HepG2 (cell line): ENCODE results near the gene EGR4. TPM values are rescaled to one million over a fixed set of nuclear protein-coding genes. Genes with fewer than 3 reads are reported as not detected.

Experiments
- CBX1 ChIP-seq: IDR thresholded peaks from one replicate; pipeline ENCODE4 v1.6.1; 2016; ENCODE audit warnings: antibody characterized with exemption, low read depth
- DNMT3B ChIP-seq: conservative IDR thresholded peaks from 2 replicates; pipeline ENCODE4 v1.6.1; 2016; ENCODE audit warnings: missing biosample characterization, control low read depth
- HNF4G ChIP-seq, 2 experiments: sonication (generic) in 1 of 2; formaldehyde crosslinking in 1 of 2; IDR thresholded peaks; 2 replicates each; pipeline versions ENCODE4 v1.4.0 to v1.6.1; 2011 to 2020; ENCODE audit warnings: borderline replicate concordance in 2 of 2, low read depth in 2 of 2, mild to moderate bottlenecking in 2 of 2, low read length in 1 of 2, missing genetic modification reagents in 1 of 2, moderate library complexity in 1 of 2
- SMAD3 ChIP-seq: sonication (generic); formaldehyde crosslinking; IDR thresholded peaks from 2 replicates; pipeline ENCODE4 v1.4.0; 2020; ENCODE audit warnings: missing genetic modification reagents
- ZMAT3 ChIP-seq: sonication (generic); formaldehyde crosslinking; conservative IDR thresholded peaks from 2 replicates; pipeline ENCODE4 v1.7.0; 2021; ENCODE audit warnings: missing genetic modification reagents
- polyA plus RNA-seq, 8 experiments: library from polyadenylated mRNA; depleted of rRNA in 3 of 8; stranded (reverse) in 7 of 8; unstranded in 1 of 8; fragments of >200 nt; fragmentation: Illumina TruSeq in 4 of 8; extraction: Trizol in 4 of 8; gene quantifications; 2 replicates each; pipeline versions ENCODE4 v1.2.1 to v1.2.3, GENCODE V29; 2011 to 2016; ENCODE audit warnings: low read depth in 4 of 8, missing spikeins in 1 of 8, mixed read lengths in 1 of 8; ENCODE audit not compliant: insufficient read depth in 1 of 8
- total RNA-seq, 5 experiments: library from RNA; depleted of rRNA; stranded (reverse); fragments of >200 nt; fragmentation: Illumina TruSeq; extraction: Trizol; gene quantifications; 2 replicates each; pipeline ENCODE4 v1.2.3, GENCODE V29; 2016; ENCODE audit warnings: low read depth in 1 of 5
- TF ChIP-seq, protein P1 (sequence below): sonication (generic); formaldehyde crosslinking; IDR thresholded peaks from 2 replicates; pipeline ENCODE4 v1.4.0; 2020; ENCODE audit warnings: missing genetic modification reagents
- TF ChIP-seq, protein P2 (sequence below): sonication (generic); formaldehyde crosslinking; IDR thresholded peaks from 2 replicates; pipeline ENCODE4 v1.4.0; 2020; ENCODE audit warnings: missing genetic modification reagents, borderline replicate concordance
- TF ChIP-seq, protein P3 (sequence below): sonication (generic); formaldehyde crosslinking; IDR thresholded peaks from 2 replicates; pipeline ENCODE4 v1.4.0; 2020; ENCODE audit warnings: mild to moderate bottlenecking, missing genetic modification reagents, borderline replicate concordance
- TF ChIP-seq, protein P4 (sequence below): sonication (generic); formaldehyde crosslinking; IDR thresholded peaks from 2 replicates; pipeline ENCODE4 v1.5.1; 2020; ENCODE audit warnings: mild to moderate bottlenecking, missing genetic modification reagents, moderate library complexity
- TF ChIP-seq, protein P5 (sequence below): IDR thresholded peaks from 2 replicates; pipeline ENCODE4 v1.6.1; 2016; ENCODE audit warnings: missing compliant biosample characterization, missing genetic modification reagents, borderline replicate concordance
- TF ChIP-seq, protein P6 (sequence below): IDR thresholded peaks from 2 replicates; pipeline ENCODE4 v1.4.0; 2020; ENCODE audit warnings: mild to moderate bottlenecking, missing genetic modification reagents

Gene EGR4
- total and polyA plus RNA-seq, 2 of the 13 experiments (the other 11 are each of a cell fraction or from before 2014, with no cell fraction given) = not detected

DNA sequence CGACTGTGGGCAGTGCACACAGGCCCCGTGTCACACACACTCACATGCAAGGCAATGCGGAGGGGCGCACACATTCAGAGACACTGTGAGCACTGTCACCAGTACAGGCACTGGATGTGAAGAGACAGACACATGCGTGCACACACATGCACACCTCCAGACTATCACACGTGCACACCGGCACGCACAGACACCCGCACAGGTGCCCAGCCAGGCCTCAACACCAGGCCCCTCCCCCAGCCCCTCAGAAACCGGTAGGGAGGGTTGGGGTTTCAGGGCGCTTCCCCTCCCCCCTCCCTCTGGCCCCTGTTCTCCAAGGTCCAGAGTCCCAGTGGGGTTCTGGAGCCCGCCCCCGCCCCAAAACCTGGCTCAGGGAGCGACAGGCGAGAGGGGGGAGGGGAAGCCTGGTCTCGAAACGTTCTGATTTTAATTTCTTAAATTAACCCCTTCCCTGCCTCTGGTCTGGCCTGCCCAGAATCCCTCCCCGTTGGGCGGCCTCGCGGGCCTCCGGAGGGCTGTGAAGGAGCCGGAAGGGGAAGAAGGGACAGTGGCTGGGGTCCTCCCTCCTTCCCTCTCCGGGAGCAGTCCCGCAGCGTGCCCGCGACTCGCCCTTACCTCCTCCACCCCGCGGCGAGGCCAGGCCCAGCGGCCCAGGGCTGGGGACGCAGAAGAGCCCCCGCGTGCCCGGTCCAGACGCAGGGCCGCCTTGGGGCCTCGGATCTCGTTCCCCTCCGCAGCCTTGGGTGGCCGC, 9.6 kb downstream of the EGR4 start (continued):
- TF ChIP-seq, protein P1, sequence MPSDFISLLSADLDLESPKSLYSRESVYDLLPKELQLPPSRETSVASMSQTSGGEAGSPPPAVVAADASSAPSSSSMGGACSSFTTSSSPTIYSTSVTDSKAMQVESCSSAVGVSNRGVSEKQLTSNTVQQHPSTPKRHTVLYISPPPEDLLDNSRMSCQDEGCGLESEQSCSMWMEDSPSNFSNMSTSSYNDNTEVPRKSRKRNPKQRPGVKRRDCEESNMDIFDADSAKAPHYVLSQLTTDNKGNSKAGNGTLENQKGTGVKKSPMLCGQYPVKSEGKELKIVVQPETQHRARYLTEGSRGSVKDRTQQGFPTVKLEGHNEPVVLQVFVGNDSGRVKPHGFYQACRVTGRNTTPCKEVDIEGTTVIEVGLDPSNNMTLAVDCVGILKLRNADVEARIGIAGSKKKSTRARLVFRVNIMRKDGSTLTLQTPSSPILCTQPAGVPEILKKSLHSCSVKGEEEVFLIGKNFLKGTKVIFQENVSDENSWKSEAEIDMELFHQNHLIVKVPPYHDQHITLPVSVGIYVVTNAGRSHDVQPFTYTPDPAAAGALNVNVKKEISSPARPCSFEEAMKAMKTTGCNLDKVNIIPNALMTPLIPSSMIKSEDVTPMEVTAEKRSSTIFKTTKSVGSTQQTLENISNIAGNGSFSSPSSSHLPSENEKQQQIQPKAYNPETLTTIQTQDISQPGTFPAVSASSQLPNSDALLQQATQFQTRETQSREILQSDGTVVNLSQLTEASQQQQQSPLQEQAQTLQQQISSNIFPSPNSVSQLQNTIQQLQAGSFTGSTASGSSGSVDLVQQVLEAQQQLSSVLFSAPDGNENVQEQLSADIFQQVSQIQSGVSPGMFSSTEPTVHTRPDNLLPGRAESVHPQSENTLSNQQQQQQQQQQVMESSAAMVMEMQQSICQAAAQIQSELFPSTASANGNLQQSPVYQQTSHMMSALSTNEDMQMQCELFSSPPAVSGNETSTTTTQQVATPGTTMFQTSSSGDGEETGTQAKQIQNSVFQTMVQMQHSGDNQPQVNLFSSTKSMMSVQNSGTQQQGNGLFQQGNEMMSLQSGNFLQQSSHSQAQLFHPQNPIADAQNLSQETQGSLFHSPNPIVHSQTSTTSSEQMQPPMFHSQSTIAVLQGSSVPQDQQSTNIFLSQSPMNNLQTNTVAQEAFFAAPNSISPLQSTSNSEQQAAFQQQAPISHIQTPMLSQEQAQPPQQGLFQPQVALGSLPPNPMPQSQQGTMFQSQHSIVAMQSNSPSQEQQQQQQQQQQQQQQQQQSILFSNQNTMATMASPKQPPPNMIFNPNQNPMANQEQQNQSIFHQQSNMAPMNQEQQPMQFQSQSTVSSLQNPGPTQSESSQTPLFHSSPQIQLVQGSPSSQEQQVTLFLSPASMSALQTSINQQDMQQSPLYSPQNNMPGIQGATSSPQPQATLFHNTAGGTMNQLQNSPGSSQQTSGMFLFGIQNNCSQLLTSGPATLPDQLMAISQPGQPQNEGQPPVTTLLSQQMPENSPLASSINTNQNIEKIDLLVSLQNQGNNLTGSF (CRISPR knock-in tag) = 0 out of 2 replicates have a peak, but pooled peaks have one; percentile 9
- TF ChIP-seq SMAD3 (CRISPR knock-in tag) (0 out of 2 replicates have a peak, but pooled peaks have one; percentile 46), ZMAT3 (CRISPR knock-in tag) (peak; percentile 28; the same call in 1 of the 2 replicates), HNF4G (IDR thresholded peaks at IDR 0.05; ENCODE audit: borderline replicate concordance, low read depth, low read length) (0 out of 2 replicates have a peak, but pooled peaks have one; percentile 12), HNF4G (CRISPR knock-in tag; IDR thresholded peaks at IDR 0.05; ENCODE audit: borderline replicate concordance, low read depth) (no peak; the same call in 1 of the 2 replicates), DNMT3B (CRISPR knock-in tag) (no peak), CBX1 (no peak)
- TF ChIP-seq, protein P2, sequence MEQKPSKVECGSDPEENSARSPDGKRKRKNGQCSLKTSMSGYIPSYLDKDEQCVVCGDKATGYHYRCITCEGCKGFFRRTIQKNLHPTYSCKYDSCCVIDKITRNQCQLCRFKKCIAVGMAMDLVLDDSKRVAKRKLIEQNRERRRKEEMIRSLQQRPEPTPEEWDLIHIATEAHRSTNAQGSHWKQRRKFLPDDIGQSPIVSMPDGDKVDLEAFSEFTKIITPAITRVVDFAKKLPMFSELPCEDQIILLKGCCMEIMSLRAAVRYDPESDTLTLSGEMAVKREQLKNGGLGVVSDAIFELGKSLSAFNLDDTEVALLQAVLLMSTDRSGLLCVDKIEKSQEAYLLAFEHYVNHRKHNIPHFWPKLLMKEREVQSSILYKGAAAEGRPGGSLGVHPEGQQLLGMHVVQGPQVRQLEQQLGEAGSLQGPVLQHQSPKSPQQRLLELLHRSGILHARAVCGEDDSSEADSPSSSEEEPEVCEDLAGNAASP = peak; percentile 44; the same call in 1 of the 2 replicates
- TF ChIP-seq, protein P3, sequence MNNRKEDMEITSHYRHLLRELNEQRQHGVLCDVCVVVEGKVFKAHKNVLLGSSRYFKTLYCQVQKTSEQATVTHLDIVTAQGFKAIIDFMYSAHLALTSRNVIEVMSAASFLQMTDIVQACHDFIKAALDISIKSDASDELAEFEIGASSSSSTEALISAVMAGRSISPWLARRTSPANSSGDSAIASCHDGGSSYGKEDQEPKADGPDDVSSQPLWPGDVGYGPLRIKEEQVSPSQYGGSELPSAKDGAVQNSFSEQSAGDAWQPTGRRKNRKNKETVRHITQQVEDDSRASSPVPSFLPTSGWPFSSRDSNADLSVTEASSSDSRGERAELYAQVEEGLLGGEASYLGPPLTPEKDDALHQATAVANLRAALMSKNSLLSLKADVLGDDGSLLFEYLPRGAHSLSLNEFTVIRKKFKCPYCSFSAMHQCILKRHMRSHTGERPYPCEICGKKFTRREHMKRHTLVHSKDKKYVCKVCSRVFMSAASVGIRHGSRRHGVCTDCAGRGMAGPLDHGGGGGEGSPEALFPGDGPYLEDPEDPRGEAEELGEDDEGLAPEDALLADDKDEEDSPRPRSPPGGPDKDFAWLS (CRISPR knock-in tag) = peak; percentile 68; the same call in 1 of the 2 replicates
- TF ChIP-seq, protein P4, sequence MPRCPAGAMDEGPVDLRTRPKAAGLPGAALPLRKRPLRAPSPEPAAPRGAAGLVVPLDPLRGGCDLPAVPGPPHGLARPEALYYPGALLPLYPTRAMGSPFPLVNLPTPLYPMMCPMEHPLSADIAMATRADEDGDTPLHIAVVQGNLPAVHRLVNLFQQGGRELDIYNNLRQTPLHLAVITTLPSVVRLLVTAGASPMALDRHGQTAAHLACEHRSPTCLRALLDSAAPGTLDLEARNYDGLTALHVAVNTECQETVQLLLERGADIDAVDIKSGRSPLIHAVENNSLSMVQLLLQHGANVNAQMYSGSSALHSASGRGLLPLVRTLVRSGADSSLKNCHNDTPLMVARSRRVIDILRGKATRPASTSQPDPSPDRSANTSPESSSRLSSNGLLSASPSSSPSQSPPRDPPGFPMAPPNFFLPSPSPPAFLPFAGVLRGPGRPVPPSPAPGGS = peak; percentile 44; the same call in 1 of the 2 replicates
- TF ChIP-seq, protein P5, sequence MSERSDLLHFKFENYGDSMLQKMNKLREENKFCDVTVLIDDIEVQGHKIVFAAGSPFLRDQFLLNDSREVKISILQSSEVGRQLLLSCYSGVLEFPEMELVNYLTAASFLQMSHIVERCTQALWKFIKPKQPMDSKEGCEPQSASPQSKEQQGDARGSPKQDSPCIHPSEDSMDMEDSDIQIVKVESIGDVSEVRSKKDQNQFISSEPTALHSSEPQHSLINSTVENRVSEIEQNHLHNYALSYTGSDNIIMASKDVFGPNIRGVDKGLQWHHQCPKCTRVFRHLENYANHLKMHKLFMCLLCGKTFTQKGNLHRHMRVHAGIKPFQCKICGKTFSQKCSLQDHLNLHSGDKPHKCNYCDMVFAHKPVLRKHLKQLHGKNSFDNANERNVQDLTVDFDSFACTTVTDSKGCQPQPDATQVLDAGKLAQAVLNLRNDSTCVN = 0 out of 2 replicates have a peak, but pooled peaks have one; percentile 27
- TF ChIP-seq, protein P6, sequence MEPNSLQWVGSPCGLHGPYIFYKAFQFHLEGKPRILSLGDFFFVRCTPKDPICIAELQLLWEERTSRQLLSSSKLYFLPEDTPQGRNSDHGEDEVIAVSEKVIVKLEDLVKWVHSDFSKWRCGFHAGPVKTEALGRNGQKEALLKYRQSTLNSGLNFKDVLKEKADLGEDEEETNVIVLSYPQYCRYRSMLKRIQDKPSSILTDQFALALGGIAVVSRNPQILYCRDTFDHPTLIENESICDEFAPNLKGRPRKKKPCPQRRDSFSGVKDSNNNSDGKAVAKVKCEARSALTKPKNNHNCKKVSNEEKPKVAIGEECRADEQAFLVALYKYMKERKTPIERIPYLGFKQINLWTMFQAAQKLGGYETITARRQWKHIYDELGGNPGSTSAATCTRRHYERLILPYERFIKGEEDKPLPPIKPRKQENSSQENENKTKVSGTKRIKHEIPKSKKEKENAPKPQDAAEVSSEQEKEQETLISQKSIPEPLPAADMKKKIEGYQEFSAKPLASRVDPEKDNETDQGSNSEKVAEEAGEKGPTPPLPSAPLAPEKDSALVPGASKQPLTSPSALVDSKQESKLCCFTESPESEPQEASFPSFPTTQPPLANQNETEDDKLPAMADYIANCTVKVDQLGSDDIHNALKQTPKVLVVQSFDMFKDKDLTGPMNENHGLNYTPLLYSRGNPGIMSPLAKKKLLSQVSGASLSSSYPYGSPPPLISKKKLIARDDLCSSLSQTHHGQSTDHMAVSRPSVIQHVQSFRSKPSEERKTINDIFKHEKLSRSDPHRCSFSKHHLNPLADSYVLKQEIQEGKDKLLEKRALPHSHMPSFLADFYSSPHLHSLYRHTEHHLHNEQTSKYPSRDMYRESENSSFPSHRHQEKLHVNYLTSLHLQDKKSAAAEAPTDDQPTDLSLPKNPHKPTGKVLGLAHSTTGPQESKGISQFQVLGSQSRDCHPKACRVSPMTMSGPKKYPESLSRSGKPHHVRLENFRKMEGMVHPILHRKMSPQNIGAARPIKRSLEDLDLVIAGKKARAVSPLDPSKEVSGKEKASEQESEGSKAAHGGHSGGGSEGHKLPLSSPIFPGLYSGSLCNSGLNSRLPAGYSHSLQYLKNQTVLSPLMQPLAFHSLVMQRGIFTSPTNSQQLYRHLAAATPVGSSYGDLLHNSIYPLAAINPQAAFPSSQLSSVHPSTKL = 0 out of 2 replicates have a peak, but pooled peaks have one; percentile 30
